ENCODE measurements around the gene INPP5E.

Gene INPP5E

GRCh38 chr9:136444102-136444501 is 4.5 kb upstream of the INPP5E start:
- Histone ChIP-seq H3K18ac (ENCODE audit: low read length) (no peak overlapping the region), H4K8ac (ENCODE audit: low read depth, low read length) (no peak overlapping the region), H3K23ac (ENCODE audit: low read depth, low read length, poor library complexity) (no peak overlapping the region), H3K36me3 (replicated peaks in 1 of 2; ENCODE audit: control insufficient read depth in 2 of 2, insufficient read depth in 2 of 2, low read length in 2 of 2) (peaks cover 61 to 94% of the 10 kb centered on the region in 2 donors), H3K27me3 (ENCODE audit: control insufficient read depth in 3 of 3, insufficient read depth in 3 of 3, low read depth in 1 of 3, low read length in 3 of 3) (no peaks in the 10 kb centered on the region), H3K9me3 (replicated peaks in 1 of 2; ENCODE audit: control insufficient read depth in 2 of 2, insufficient read depth in 1 of 2, low read depth in 1 of 2, low read length in 2 of 2) (no peaks in the 10 kb centered on the region), H3K4me1 (ENCODE audit: control insufficient read depth in 2 of 2, insufficient read depth in 1 of 2, low read depth in 1 of 2, low read length in 2 of 2) (peaks cover 1 to 5% of the 10 kb centered on the region in 2 donors), H3K4ac (ENCODE audit: low read length) (no peak overlapping the region), H3K14ac (ENCODE audit: low read length) (no peak overlapping the region), H2AK5ac (ENCODE audit: low read depth, low read length) (no peak overlapping the region), H2BK15ac (ENCODE audit: low read length) (no peak overlapping the region), H4K91ac (ENCODE audit: low read depth, low read length, poor library complexity) (no peak overlapping the region), H2BK12ac (ENCODE audit: low read length) (no peak overlapping the region), H2AFZ (ENCODE audit: low read length) (no peak overlapping the region), H3K4me3 (ENCODE audit: low read length in 2 of 2) (no peak overlapping the region), H3K79me1 (ENCODE audit: low read depth, low read length) (peaks cover 3% of the 10 kb centered on the region), H3K27ac (replicated peaks; ENCODE audit: low read length) (no peak overlapping the region), H2BK120ac (ENCODE audit: low read depth, low read length) (no peak overlapping the region), H3K4me2 (ENCODE audit: insufficient read depth, low read length, poor library complexity, severe bottlenecking) (no peak overlapping the region), H3K9ac (ENCODE audit: low read depth, low read length, poor library complexity) (no peak overlapping the region), H2BK5ac (ENCODE audit: low read length) (no peak overlapping the region)
- no CpG with 5 or more reads among the region's 20 CpGs for WGBS, 2 donors (ENCODE audit: extremely low coverage in 2 of 2, insufficient read length in 2 of 2, insufficient replicate concordance in 1 of 2)
- no peak for DNase-seq (ENCODE audit: low spot score)

- H3K4ac ChIP-seq (ENCODE audit: low read length): no peak overlapping the region
- no peak overlapping the region for H2BK120ac ChIP-seq (ENCODE audit: low read depth, low read length)
- no peak overlapping the region for H3K4me2 ChIP-seq (ENCODE audit: insufficient read depth, low read length, poor library complexity, severe bottlenecking)
- H2BK12ac ChIP-seq (ENCODE audit: low read length): no peak overlapping the region
- no peak overlapping the region for H3K4me3 ChIP-seq (ENCODE audit: low read length in 2 of 2)
- no peak overlapping the region for H2AFZ ChIP-seq (ENCODE audit: low read length)
- no peak overlapping the region for H3K9ac ChIP-seq (ENCODE audit: low read depth, low read length, poor library complexity)
- H4K91ac ChIP-seq (ENCODE audit: low read depth, low read length, poor library complexity): no peak overlapping the region
- H3K27me3 ChIP-seq (ENCODE audit: control insufficient read depth in 3 of 3, insufficient read depth in 3 of 3, low read depth in 1 of 3, low read length in 3 of 3): no peaks in the 10 kb centered on the region
- no peak overlapping the region for H3K23ac ChIP-seq (ENCODE audit: low read depth, low read length, poor library complexity)
- no CpG with 5 or more reads among the region's 7 CpGs for WGBS, 2 donors (ENCODE audit: extremely low coverage in 2 of 2, insufficient read length in 2 of 2, insufficient replicate concordance in 1 of 2)
- H3K14ac ChIP-seq (ENCODE audit: low read length): no peak overlapping the region
- no peak overlapping the region for H3K27ac ChIP-seq (replicated peaks; ENCODE audit: low read length)
- no peak overlapping the region for H2AK5ac ChIP-seq (ENCODE audit: low read depth, low read length)
- no peak overlapping the region for H4K8ac ChIP-seq (ENCODE audit: low read depth, low read length)
- H3K9me3 ChIP-seq (replicated peaks in 1 of 2; ENCODE audit: control insufficient read depth in 2 of 2, insufficient read depth in 1 of 2, low read depth in 1 of 2, low read length in 2 of 2): no peaks in the 10 kb centered on the region
- DNase-seq (ENCODE audit: low spot score): no peak
- H3K79me1 ChIP-seq (ENCODE audit: low read depth, low read length): peaks cover 5% of the 10 kb centered on the region
- H3K4me1 ChIP-seq (ENCODE audit: control insufficient read depth in 2 of 2, insufficient read depth in 1 of 2, low read depth in 1 of 2, low read length in 2 of 2): peaks cover 1 to 5% of the 10 kb centered on the region in 2 donors
- H2BK15ac ChIP-seq (ENCODE audit: low read length): no peak overlapping the region
- H3K18ac ChIP-seq (ENCODE audit: low read length): no peak overlapping the region
- H2BK5ac ChIP-seq (ENCODE audit: low read length): no peak overlapping the region
- H3K36me3 ChIP-seq (replicated peaks in 1 of 2; ENCODE audit: control insufficient read depth in 2 of 2, insufficient read depth in 2 of 2, low read length in 2 of 2): peaks cover 57 to 89% of the 10 kb centered on the region in 2 donors
Measured at GRCh38 chr9:136443687-136444086, 4.0 kb upstream of the INPP5E start.

DNA sequence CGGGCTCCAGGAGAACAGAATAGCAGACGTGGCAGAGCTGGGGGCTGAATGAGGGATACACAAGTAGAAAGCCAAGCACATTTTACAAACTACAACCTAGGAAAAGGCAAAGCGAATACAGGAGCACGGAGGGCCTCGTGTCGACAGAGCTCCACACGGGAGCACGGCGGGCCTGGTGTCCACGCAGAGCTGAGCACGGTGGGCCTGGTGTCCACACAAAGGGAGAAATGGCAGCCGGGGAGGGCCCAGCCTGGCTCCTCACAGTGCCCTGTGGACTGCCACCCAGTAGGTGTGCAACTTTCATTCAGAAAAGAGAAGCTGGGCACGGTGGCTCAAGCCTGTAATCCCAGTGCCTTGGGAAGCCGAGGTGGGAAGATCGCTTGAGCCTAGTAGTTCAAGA is 3.4 kb upstream of the INPP5E start:
- no peak overlapping the region for H3K9ac ChIP-seq (ENCODE audit: low read depth, low read length, poor library complexity)
- no CpG with 5 or more reads among the region's 15 CpGs for WGBS, 2 donors (ENCODE audit: extremely low coverage in 2 of 2, insufficient read length in 2 of 2, insufficient replicate concordance in 1 of 2)

GRCh38 chr9:136442265-136442664 is 2.6 kb upstream of the INPP5E start:
- Histone ChIP-seq H3K4me1 (ENCODE audit: control insufficient read depth in 2 of 2, insufficient read depth in 1 of 2, low read depth in 1 of 2, low read length in 2 of 2) (peaks cover 8 to 16% of the 10 kb centered on the region in 2 donors), H3K14ac (ENCODE audit: low read length) (no peak overlapping the region), H2AK5ac (ENCODE audit: low read depth, low read length) (no peak overlapping the region), H3K27me3 (ENCODE audit: control insufficient read depth in 3 of 3, insufficient read depth in 3 of 3, low read depth in 1 of 3, low read length in 3 of 3) (no peaks in the 10 kb centered on the region), H3K4me3 (ENCODE audit: low read length in 2 of 2) (no peak overlapping the region), H2AFZ (ENCODE audit: low read length) (no peak overlapping the region), H3K79me1 (ENCODE audit: low read depth, low read length) (peaks cover 16% of the 10 kb centered on the region), H2BK5ac (ENCODE audit: low read length) (no peak overlapping the region), H2BK120ac (ENCODE audit: low read depth, low read length) (no peak overlapping the region), H3K23ac (ENCODE audit: low read depth, low read length, poor library complexity) (no peak overlapping the region), H2BK12ac (ENCODE audit: low read length) (no peak overlapping the region), H3K4me2 (ENCODE audit: insufficient read depth, low read length, poor library complexity, severe bottlenecking) (no peak overlapping the region), H4K91ac (ENCODE audit: low read depth, low read length, poor library complexity) (no peak overlapping the region), H3K36me3 (replicated peaks in 1 of 2; ENCODE audit: control insufficient read depth in 2 of 2, insufficient read depth in 2 of 2, low read length in 2 of 2) (peaks cover 49 to 82% of the 10 kb centered on the region in 2 donors), H2BK15ac (ENCODE audit: low read length) (no peak overlapping the region), H3K27ac (replicated peaks; ENCODE audit: low read length) (no peak overlapping the region), H4K8ac (ENCODE audit: low read depth, low read length) (no peak overlapping the region), H3K9ac (ENCODE audit: low read depth, low read length, poor library complexity) (no peak overlapping the region), H3K9me3 (replicated peaks in 1 of 2; ENCODE audit: control insufficient read depth in 2 of 2, insufficient read depth in 1 of 2, low read depth in 1 of 2, low read length in 2 of 2) (no peaks in the 10 kb centered on the region), H3K4ac (ENCODE audit: low read length) (no peak overlapping the region), H3K18ac (ENCODE audit: low read length) (no peak overlapping the region)
- WGBS, 2 donors (ENCODE audit: extremely low coverage in 2 of 2, insufficient read length in 2 of 2, insufficient replicate concordance in 1 of 2): no CpG with 5 or more reads among the region's 5 CpGs
- DNase-seq (ENCODE audit: low spot score): no peak

More for the DNA sequence above, 3.4 kb upstream of the INPP5E start:
- no peak for DNase-seq (ENCODE audit: low spot score)
- Histone ChIP-seq H3K4me3 (ENCODE audit: low read length in 2 of 2) (no peak overlapping the region), H3K79me1 (ENCODE audit: low read depth, low read length) (peaks cover 9% of the 10 kb centered on the region), H3K36me3 (replicated peaks in 1 of 2; ENCODE audit: control insufficient read depth in 2 of 2, insufficient read depth in 2 of 2, low read length in 2 of 2) (peaks cover 54 to 83% of the 10 kb centered on the region in 2 donors), H3K4me2 (ENCODE audit: insufficient read depth, low read length, poor library complexity, severe bottlenecking) (no peak overlapping the region), H3K14ac (ENCODE audit: low read length) (no peak overlapping the region), H2BK15ac (ENCODE audit: low read length) (no peak overlapping the region), H3K27ac (replicated peaks; ENCODE audit: low read length) (no peak overlapping the region), H3K4me1 (ENCODE audit: control insufficient read depth in 2 of 2, insufficient read depth in 1 of 2, low read depth in 1 of 2, low read length in 2 of 2) (peaks cover 3 to 9% of the 10 kb centered on the region in 2 donors), H4K91ac (ENCODE audit: low read depth, low read length, poor library complexity) (no peak overlapping the region), H3K18ac (ENCODE audit: low read length) (no peak overlapping the region), H3K9me3 (replicated peaks in 1 of 2; ENCODE audit: control insufficient read depth in 2 of 2, insufficient read depth in 1 of 2, low read depth in 1 of 2, low read length in 2 of 2) (no peaks in the 10 kb centered on the region), H3K27me3 (ENCODE audit: control insufficient read depth in 3 of 3, insufficient read depth in 3 of 3, low read depth in 1 of 3, low read length in 3 of 3) (no peaks in the 10 kb centered on the region), H3K23ac (ENCODE audit: low read depth, low read length, poor library complexity) (no peak overlapping the region), H2AFZ (ENCODE audit: low read length) (no peak overlapping the region), H4K8ac (ENCODE audit: low read depth, low read length) (no peak overlapping the region), H2BK12ac (ENCODE audit: low read length) (no peak overlapping the region), H2BK120ac (ENCODE audit: low read depth, low read length) (no peak overlapping the region), H3K4ac (ENCODE audit: low read length) (no peak overlapping the region), H2BK5ac (ENCODE audit: low read length) (no peak overlapping the region), H2AK5ac (ENCODE audit: low read depth, low read length) (no peak overlapping the region)

Data from neuronal stem cell (in vitro differentiated cells).